Measurements from ENCODE around the gene ADAMTS12.

Gene ADAMTS12

GRCh38 chr5:33753704-33754103 lies 138.1 kb downstream of the ADAMTS12 start:
- DNase-seq = no peak

DNA sequence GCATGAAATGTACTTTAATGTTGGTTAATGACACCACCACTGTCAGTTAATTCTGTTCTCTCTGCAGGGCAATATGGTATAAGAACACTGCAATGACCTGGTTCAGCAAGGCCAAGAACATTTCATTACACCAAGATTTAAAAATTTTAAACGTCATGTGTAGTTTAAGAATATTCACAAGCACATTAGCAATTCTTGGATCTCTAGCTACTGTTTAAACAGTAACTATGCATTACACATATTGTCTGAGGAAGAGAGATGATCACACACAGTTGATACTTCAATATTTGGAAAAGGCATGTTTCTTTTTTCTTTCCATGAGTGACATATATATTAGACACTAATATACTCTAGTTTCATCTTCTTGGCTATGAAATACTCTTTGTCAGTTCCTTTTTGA lies 143.0 kb downstream of the ADAMTS12 start:
- DNase-seq = no peak

DNA sequence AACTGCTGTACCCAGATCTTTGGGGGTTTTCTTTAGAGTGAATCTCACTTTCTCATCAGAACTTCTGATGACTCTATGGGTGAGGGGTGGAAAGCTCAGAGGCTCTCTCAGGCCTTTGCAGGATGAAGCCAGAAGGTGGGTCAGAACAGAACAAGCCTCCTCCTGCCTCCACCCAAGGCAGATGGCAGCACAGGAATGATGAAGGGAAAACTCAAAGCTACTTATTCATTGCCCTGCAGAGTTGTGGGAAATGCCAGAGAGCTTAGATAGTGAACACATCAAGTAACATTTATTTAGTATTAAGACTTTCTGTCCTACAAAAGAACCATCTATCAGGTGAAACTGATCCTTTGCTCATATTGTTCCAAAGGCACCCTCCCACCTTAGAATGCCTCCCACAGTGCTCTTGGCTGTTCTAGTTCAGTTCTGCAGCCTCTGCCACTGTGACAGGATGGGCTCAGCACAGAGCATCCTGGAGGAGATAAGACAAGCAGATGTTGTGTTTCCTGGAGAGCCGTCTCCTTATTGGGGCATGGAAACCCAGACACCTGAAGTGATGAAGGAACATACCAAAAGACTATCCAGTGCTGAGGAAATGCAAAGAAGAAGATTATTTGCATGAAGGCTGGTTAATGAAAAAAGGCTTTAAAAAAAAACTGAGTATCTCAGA lies 146.6 kb downstream of the ADAMTS12 start:
- DNase-seq = no peak

GRCh38 chr5:33743099-33743498 lies 148.7 kb downstream of the ADAMTS12 start:
- no peak for DNase-seq

GRCh38 chr5:33742181-33742580 lies 149.6 kb downstream of the ADAMTS12 start:
- no peak for DNase-seq

DNA sequence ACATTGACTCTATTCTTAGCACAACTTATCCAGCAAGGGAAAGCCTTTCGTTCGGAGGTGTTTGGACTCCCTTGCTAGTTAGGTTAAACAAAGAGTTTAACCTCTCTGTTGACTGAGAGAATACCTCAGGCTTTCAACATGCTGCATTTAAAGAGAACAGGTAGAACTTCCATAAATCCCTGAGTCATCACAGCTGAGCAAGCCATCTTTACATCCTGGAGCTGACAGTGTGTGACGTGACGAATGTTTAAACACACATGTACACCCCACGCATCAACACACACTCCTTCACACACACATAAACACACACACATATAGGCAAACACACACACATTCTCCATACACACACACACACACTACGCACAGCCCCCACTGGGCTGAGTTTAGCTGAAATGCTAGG lies 152.8 kb downstream of the ADAMTS12 start:
- no peak for DNase-seq

DNA sequence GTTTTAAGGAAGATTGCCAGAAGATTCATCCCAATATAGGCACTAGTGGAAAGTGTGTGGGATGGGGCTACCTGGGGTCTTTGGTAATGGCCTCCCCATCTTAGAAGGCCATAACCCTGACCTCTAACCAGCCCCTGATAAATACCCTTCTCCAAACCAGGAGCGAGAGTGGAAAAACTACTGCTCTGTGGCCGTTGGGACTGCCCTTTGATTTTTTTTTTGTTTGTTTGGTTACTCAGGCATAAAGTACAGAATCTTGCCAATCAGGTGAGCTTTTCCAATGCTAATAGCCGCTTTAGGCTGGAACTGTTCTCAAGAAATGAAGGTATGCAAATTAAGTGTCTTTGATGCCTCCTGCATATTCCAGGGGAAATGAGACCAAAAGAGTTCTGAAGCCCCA lies 153.7 kb downstream of the ADAMTS12 start:
- DNase-seq = no peak

DNA sequence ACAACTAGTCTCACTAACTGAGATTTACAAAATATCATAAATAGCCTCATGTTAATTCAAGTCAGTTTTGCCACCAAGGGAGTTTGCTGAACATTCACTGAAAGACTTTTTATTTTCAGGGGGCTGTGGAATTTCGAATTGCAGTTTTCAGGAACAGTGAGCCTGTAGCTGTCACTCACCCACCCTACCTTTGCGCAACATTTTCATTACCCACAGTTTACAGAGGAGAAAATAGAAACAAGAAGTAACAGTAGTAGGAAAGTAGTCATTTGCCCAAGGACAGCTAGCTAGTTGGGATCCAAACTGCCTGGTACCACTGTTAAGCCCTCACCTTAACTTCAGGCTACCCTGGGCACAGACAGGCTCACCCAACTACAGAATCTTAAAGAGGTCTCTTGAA lies 154.1 kb downstream of the ADAMTS12 start:
- no peak for DNase-seq

DNA sequence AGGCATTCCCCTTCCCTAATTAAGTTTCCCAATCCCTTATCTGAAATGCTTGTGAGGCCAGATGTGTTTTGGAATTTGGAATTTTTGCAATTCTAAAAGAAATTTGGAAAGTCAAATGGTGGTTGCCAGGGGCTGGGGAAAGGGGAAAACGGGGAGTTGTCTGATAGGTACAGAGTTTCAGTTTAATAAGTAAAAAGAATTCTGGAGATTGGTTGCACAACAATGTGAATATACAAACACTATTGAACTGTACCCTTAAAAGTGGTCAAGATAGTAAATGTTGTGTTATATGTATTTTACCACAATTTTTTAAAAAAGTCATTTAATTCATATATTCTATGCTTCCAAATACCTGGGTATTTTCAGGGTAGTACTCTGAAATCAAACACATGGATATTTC lies 154.5 kb downstream of the ADAMTS12 start:
- no peak for DNase-seq

DNA sequence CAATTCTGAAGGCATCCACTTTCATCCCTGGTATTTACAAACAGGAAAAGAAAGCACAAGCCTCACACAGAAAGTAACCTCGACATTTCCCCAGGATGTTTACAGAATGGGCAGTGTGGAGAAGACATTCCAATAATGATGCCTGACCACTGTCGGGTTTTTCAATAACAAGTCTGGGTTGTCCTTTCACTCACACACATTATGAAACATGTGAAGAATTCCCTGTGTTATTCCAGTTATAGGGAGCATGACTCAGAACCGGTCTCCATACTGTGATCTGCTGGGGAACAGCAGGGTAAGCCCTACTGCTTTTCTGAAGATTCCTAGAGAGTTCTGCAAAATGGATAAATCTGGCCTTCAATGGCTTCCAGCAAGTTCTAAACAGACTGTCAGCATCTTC lies 155.3 kb downstream of the ADAMTS12 start:
- no peak for DNase-seq

DNA sequence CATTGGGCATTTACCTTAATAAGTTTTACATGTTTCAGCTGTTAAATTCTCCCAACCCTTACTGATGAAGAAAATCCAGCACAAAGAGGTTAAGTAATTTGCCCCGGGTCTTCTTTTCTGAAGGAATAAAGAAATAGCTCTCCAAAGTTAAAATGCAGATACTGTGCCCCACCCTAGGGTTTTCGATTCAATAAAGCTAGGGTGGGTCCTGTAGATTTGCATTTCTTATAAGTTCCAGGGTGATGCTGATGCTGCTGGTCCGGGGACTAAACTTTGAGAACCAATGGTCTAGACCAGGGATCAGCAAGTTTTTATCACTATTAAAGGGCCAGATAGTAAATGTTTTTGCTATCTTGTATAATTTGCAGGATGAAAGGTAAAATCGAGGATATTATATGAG lies 156.7 kb downstream of the ADAMTS12 start:
- DNase-seq = no peak

GRCh38 chr5:33734537-33734936 lies 157.3 kb downstream of the ADAMTS12 start:
- DNase-seq = no peak

- DNase-seq = no peak
Measured at GRCh38 chr5:33733225-33733624, 158.6 kb downstream of the ADAMTS12 start.

DNA sequence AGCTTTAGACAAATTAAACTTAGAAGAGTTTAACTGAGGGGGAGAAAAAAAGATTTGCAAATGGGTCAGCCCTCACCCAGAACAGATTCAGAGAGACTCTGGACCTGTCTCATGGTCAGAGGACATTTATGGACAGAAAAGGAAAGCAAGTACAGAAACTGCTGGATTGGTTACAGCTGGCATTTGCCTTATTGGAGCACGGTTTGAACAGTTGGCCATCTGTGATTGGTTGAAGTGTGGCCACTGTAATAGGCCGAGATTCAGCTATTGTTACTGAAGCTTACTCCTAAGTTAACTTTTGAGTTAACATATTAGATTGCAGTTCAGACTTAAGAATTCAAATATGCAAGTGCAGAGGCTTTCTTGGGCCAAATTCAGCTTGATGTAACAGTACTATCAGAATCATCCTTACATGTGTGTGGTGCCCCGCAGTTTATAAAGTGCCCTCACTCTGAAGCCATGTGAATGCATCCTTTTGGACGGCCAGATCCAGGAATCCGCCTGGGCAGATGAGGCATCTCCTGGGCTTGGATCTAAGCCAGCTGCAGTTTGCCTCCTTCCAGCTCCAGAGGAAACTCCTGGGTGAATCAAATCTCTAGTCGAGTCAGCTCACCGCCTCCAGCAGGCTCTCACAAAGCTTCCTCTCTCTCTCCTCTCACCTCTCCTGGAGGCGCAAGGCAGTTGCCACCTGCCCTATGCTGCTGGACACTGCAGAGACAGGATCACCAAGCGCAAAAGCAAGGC lies 165.2 kb downstream of the ADAMTS12 start:
- no peak for DNase-seq

GRCh38 chr5:33725806-33726205 lies 166.0 kb downstream of the ADAMTS12 start:
- no peak for DNase-seq

DNA sequence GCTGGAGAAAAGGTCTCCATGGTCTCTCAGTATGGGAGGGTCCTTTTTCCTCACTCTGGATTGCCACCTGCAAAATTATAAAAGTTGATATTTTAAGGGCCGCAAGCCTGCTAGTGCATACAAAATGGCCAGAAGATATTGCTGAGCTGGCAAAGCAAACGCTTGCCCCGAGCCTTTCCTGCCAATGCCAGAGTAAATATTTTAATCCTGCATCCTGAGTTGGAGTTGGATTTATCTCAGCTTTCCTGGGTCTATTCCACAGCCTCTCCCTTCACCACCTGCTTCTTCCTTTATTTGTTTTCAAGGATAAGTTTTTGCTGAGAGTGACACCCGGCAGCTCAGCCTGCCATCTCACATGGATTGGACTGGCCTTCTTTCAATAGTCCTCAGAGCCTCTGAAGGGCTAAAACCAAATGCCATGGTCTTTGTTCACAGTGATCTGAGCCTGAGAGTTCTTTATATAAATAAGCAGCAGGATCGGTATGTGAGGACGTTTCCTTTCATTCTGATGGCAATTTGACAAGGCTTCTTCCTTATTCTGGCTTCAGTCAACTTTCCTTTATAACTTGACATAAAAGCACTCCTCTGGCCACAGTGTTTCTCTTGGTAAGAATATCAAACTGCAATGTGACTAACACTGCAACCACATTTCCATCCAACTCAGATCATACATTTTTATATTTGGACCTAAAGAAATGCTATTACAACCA lies 170.1 kb downstream of the ADAMTS12 start:
- DNase-seq = no peak

DNA sequence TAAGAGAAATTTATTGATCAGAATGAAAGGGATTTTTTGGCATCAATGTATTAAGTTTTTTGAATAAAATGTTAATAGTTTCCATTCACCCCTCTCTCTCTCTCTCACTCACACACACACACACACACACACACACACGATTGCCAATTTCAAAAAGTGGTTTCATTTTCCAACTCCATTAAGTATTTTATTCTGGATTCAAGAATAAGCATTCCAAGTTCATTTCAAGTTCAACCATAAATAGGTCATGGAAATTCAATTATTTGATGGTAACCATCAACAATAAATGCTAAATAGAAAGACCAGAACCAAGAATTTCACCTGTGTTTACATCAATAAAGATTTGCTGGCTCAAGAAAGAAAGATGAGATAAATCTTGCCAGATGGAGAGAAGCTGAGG lies 171.6 kb downstream of the ADAMTS12 start:
- DNase-seq = no peak

DNA sequence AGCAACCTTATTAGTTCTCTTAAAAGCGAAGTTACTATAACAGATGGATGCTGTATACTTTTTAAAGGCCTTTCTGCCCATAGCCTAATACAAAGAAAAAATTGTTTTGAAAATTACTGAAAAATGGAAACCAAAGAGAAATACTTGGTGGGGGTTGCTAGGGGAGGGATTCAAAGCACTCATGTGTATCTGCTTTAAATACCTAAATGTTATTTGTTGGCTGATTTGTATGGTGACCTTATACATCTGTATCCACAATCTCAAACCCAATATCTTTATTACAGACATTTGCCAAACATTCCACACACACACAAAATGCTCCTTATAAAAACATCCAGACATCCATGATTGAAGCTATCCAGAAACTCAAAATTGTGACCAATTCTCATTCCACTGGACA lies 172.0 kb downstream of the ADAMTS12 start:
- no peak for DNase-seq

DNA sequence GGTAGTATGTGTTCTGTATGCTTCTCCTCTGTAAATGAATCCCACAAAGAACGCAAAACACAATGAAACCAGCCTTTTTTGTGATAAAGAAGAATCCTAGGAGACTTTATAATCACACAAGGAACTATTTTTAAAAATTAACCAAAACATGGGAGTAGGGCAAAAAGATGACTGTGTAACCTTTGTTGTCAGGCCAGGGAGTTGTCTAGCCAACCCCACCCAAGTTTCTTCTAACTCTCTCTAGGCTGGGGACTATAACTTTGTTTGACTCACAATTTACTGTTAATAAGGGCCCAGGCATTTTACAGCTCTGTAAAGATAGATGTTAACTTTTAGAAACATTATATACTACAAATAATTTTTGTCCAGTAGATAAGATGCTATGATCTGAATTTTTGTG lies 176.1 kb downstream of the ADAMTS12 start:
- DNase-seq = no peak

DNA sequence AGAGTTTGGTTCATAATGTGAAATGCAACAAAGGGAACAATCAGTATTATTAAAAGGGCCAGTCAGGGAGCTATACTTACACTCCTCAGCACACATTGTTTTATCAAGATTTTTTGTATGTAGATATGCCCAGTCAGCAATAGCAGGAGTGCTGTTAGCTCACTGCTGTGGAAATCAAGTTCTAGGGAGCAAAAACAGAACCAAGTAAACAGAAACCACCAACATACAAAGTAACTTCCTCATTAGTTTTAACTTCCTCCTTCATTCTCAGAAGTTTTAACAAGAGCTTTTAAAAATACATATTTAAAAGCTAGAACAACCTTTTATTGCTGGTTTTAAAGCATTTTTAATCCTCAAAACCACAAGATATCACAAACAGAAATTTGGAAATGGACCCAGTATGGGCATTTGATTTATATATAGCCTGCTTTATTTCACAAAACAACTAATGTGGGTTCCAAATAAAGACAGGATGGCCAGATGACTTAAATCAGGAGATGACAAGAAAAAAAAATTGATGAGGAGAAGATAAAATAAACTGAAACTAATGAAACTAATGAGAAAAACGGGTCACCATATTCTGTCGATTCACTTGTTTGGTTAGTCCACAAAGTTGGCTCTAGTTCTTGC lies 178.5 kb downstream of the ADAMTS12 start:
- DNase-seq = no peak

DNA sequence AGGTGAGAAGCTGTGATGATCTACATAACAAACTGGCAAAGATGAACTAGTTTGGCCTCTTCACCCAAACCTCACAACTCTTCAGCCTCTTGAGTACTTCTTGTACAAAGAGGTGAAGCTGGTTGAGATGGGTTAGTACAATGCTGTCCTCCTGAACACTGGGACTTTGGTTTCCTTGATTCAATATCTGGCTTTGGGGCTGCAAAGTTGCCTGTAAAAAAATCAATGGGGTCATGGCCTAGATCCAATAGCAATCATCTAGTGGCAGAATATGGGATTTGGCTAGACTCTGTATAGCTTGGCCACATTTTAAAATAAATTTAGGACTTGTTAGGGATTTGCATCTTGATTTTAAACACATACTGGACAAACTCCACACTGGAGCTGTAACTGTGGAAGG lies 179.1 kb downstream of the ADAMTS12 start:
- DNase-seq = no peak

- no peak for DNase-seq
Measured at GRCh38 chr5:33711094-33711679, 180.6 kb downstream of the ADAMTS12 start.

DNA sequence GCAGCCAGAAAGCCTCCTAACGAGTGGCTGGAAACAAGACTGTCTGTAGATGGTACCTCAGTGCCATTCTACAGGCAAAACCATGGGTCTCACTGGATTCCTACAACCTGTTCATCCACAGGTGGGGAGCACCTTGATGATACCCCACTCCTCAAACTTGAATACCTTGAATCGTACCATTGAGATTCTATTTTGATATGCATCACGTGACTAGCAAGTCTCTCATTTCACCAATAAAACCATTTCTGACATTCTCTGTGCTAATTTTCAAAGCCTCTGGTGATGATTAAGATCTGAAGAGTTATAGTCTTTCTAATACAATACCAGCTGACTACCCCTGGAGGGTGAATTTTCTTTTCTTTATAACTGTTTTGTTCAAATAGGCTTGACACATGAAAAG lies 188.9 kb downstream of the ADAMTS12 start:
- no peak for DNase-seq

Data from NCI-H510A (cell line).